ENCODE results near the gene NNT.
"Not testable (repeated sequence)": the region's sequence is repeated elsewhere in the genome, so short reads cannot be mapped to it uniquely, and the experiment has no call there.

The NNT gene

GRCh38 chr5:43712081-43712480, 109.1 kb downstream of the NNT start:
- no peak for DNase-seq (ENCODE audit: low spot score)

DNA sequence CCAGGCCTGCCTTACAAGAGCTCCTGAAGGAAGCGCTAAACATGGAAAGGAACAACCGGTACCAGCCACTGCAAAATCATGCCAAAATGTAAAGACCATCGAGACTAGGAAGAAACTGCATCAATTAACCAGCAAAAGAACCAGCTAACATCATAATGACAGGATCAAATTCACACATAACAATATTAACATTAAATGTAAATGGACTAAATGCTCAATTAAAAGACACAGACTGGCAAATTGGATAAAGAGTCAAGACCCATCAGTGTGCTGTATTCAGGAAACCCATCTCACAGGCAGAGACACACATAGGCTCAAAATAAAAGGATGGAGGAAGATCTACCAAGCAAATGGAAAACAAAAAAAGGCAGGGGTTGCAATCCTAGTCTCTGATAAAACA, 116.8 kb downstream of the NNT start:
- not testable (repeated sequence) for DNase-seq (ENCODE audit: low spot score)

GRCh38 chr5:43728581-43728980, 125.6 kb downstream of the NNT start:
- no peak for DNase-seq (ENCODE audit: low spot score)

GRCh38 chr5:43729846-43730478, 127.0 kb downstream of the NNT start:
- no peak for DNase-seq (ENCODE audit: low spot score)

DNA sequence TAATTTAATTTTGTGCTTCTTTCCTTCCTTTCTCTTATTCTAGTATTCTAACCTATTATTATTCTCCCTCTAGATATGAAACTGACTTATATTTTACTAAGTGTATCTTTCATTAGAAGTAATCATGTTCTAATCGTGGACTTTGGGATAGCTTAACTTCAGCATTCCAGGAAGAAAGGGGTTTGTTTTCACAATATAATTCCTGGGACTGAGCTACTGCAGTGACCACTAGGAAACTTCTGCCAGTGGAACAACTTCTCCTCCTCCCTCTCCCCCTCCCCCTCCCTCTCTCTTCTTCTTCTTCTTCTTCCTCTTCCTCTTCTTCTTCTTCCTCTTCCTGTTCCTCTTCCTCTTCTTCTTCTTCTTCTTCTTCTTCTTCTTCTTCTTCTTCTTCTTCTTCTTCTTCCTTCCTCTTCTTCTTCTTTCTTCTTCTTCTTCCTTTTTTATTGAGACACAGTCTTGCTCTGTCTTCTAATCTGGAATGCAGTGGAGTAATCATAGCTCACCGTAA, 127.9 kb downstream of the NNT start:
- DNase-seq (ENCODE audit: low spot score), result no peak

DNA sequence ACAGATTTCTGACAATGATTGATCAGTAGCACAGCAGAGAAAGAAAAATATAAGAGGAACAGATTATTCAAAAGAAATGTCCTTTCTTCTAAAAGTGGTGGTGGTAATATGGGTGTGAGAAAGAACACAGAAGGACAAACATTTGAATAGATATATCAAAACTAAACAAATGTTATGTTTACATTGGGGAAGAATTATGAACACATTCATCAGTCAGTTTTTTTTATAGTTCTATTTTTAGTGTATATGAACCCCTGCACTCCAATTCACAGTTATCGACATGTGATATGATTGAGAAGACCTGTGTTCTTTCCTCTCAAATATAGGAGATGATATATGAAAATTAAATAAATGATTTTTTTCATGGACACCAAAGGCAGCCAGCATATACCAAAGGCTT, 128.6 kb downstream of the NNT start:
- no peak for DNase-seq (ENCODE audit: low spot score)

DNA sequence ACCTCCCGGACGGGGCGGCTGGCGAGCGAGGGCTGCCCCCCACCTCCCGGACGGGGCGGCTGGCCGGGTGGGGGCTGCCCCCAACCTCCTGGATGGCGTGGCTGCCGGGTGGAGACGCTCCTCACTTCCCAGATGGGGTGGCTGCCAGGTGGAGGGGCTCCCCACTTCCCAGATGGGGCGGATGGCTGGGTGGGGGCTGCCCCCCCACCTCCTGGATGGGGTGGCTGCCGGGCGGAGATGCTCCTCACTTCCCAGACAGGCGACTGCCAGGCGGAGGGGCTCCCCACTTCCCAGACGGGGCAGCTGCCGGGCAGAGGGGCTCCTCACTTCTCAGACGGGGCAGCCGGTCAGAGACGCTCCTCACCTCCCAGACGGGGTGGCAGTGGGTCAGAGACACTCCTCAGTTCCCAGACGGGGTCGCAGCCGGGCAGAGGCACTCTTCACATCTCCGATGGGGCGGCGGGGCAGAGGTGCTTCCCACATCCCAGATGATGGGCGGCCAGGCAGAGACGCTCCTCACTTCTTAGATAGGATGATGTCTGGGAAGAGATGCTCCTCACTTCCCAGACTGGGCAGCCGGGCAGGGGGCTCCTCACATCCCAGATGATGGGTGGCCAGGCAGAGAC, 143.1 kb downstream of the NNT start:
- not testable (repeated sequence) for DNase-seq (ENCODE audit: low spot score)

GRCh38 chr5:43750809-43751208, 147.8 kb downstream of the NNT start:
- no peak for DNase-seq (ENCODE audit: low spot score)

GRCh38 chr5:43753069-43753468, 150.1 kb downstream of the NNT start:
- no peak for DNase-seq (ENCODE audit: low spot score)
